Mucosa of descending colon (tissue), 3 donors: ENCODE measurements around the gene CHIT1. TPM values are rescaled to one million over a fixed set of nuclear protein-coding genes. Genes with fewer than 3 reads are reported as not detected.
A peak's percentile ranks its signal among the peaks of the same experiment; 100 is the strongest.

ENCODE experiments used
- ATAC-seq: fragments of 200-7000 bp; cut with Tn5 transposase; one replicate; pipeline ENCODE4 v1.9.1; 2020; ENCODE audit warnings: mild to moderate bottlenecking, moderate library complexity
- DNase-seq, 3 donors: peaks; one replicate each; pipeline ENCODE4 v3.0.0-alpha.2; 2020
- H3K36me3 ChIP-seq: fragments of 200-600 bp; one replicate; pipeline ENCODE4 v1.8.0; 2021; ENCODE audit warnings: low read depth, mild to moderate bottlenecking
- H3K4me1 ChIP-seq: fragments of 200-600 bp; one replicate; pipeline ENCODE4 v1.8.0; 2021; ENCODE audit warnings: low read depth, mild to moderate bottlenecking
- H3K4me3 ChIP-seq: fragments of 200-600 bp; one replicate; pipeline ENCODE4 v1.8.0; 2021; ENCODE audit warnings: mild to moderate bottlenecking
- H3K9me3 ChIP-seq: fragments of 200-600 bp; one replicate; pipeline ENCODE4 v1.8.0; 2021; ENCODE audit warnings: mild to moderate bottlenecking
- intact Hi-C, 2 donors: fragments of 100-400 bp; cut with DNase I in 1 of 2; cut with micrococcal nuclease in 1 of 2; formaldehyde crosslinking; loops; one replicate each; pipeline versions ENCODE4 v1.11.0 to v1.11.1; 2022; cut with DNase I, micrococcal nuclease
- total RNA-seq, 3 donors: library from RNA; stranded (reverse); fragmentation: NEBNext Ultra II Directional in 2 of 3; extraction: Animal tissue kit (Norgen Biotek cat#: 25700) in 2 of 3; gene quantifications; one replicate each; pipeline versions ENCODE4 v1.2.1 to v1.2.4, GENCODE V29; 2021 to 2023
- TF ChIP-seq, protein P1 (sequence below): fragments of 200-600 bp; IDR thresholded peaks from one replicate; pipeline ENCODE4 v1.8.0; 2022; ENCODE audit warnings: antibody characterized with exemption, mild to moderate bottlenecking
- donor health status: DM: no; HTN: no; CAD: no; lungs with moderate emphysema.
- donor health status: DM: no; HTN: no; CAD: no.
- donor health status: DM: no; HTN: yes; CAD: no.

Gene CHIT1
- total RNA-seq, 3 donors from 2014 or later: 0.13 to 0.96 TPM; not detected in 1

DNA sequence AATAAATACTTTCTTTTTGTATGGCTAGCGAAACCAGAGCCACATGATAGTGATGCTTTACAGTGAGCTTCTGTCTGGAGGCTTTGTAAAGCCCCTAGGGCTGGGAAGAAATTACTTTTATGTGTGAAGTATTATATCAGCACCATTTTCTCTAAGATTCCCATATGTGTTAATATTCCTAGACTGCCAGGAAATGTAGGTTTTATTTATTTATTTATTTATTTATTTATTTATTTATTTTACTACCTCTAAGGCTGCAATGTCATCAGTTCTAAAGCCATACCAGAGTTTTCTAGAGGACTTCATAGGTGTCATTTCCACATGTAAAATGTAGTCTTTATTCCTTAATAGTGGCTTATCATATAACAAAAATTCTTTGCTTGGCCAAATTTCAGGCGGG lies 38.5 kb downstream of the CHIT1 start:
- ATAC-seq (no peak), DNase-seq (no peak)
- Histone ChIP-seq H3K4me3 (no peak overlapping the region), H3K4me1 (peaks cover 3% of the 10 kb centered on the region), H3K9me3 (no peaks in the 10 kb centered on the region), H3K36me3 (no peaks in the 10 kb centered on the region)
- TF ChIP-seq, protein P1, sequence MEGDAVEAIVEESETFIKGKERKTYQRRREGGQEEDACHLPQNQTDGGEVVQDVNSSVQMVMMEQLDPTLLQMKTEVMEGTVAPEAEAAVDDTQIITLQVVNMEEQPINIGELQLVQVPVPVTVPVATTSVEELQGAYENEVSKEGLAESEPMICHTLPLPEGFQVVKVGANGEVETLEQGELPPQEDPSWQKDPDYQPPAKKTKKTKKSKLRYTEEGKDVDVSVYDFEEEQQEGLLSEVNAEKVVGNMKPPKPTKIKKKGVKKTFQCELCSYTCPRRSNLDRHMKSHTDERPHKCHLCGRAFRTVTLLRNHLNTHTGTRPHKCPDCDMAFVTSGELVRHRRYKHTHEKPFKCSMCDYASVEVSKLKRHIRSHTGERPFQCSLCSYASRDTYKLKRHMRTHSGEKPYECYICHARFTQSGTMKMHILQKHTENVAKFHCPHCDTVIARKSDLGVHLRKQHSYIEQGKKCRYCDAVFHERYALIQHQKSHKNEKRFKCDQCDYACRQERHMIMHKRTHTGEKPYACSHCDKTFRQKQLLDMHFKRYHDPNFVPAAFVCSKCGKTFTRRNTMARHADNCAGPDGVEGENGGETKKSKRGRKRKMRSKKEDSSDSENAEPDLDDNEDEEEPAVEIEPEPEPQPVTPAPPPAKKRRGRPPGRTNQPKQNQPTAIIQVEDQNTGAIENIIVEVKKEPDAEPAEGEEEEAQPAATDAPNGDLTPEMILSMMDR: no peak
- intact Hi-C loops: no loop called here

DNA sequence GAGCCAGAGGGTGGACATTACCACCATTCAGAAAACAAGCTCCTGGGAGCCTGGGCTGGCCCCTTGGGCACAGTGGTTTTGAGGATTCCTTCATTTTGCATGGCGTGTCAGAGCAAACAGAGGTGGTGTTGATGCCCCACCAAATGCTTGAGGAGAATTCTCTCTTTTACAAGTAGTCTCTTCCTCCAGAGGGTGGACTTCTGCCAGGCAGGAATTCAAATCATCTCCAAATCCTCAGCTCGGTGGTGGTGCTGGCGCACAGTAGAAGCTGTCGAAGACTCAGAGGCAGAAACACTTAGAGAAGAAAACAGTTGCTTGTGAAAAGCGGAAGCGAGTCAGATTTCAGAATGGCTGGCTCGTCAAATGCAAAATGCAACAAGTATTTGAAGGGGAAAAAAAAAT lies 39.5 kb downstream of the CHIT1 start:
- H3K9me3 ChIP-seq: no peaks in the 10 kb centered on the region
- DNase-seq: peak in 1 of 3 donors; percentile 25
- H3K4me1 ChIP-seq: peaks cover 3% of the 10 kb centered on the region
- no peaks in the 10 kb centered on the region for H3K36me3 ChIP-seq
- ATAC-seq: no peak
- TF ChIP-seq, protein P1: no peak
- intact Hi-C loops: no loop called here
- no peak overlapping the region for H3K4me3 ChIP-seq

DNA sequence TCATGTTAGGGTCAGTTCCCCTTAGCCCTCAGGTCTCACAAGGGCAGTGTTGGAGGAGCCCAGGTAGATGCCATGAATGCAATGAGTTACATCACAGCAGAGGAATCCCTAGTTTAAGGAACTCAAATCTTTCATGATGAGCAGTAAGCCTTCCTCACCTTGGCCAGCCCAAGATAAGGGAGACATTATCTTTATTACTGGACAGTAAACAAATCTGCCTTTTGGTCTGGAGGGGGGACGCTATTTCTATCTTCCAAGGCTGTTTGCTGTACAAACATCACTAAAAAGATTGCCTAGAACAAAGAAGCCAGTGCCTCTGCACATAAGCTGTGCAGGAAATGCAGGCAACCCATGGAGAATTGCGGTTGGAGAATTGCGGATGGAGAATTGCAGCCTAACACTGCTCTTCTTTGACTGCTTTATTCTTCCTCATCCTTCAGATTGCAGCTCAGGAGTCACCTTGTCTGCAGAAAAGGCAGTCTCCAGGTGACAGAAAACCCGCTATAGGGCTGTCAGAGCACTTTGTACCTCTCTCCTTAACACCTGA lies 40.7 kb downstream of the CHIT1 start:
- intact Hi-C loops: no loop called here
- H3K4me1 ChIP-seq: peaks cover 3% of the 10 kb centered on the region
- no peaks in the 10 kb centered on the region for H3K36me3 ChIP-seq
- DNase-seq: no peak
- H3K9me3 ChIP-seq: no peaks in the 10 kb centered on the region
- TF ChIP-seq, protein P1: no peak
- H3K4me3 ChIP-seq: no peak overlapping the region
- no peak for ATAC-seq

DNA sequence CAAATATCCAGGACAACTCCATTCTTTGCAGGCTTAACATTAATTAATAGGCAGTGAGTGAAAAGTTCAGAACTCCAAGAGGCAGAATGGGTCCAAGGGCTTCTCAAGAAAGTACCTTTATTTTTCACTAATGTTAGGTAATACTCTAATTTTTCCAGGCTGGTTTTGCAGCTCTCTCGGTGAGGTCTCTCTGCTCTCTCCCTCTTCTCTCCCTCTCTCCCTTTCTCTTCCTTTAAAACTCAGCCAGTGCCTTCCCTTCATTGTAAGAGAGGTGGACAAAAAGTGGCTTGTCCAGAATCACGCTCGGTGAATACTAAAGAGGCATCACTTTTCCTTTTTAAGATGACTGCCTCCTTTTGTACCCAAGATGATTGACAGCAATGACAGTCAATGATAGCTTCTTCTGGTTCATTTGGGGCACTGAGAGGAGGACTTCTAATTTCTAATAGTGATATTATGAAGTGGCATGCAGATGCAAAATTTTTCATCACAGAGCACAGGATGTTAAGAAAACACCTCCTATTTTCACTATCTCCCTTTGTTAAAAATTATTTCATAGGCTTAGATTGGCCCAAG lies 41.7 kb downstream of the CHIT1 start:
- intact Hi-C loops: no loop called here
- Histone ChIP-seq H3K9me3 (no peaks in the 10 kb centered on the region), H3K36me3 (no peaks in the 10 kb centered on the region), H3K4me3 (no peak overlapping the region), H3K4me1 (peaks cover 3% of the 10 kb centered on the region)
- DNase-seq: no peak
- no peak for ATAC-seq
- TF ChIP-seq, protein P1: no peak

DNA sequence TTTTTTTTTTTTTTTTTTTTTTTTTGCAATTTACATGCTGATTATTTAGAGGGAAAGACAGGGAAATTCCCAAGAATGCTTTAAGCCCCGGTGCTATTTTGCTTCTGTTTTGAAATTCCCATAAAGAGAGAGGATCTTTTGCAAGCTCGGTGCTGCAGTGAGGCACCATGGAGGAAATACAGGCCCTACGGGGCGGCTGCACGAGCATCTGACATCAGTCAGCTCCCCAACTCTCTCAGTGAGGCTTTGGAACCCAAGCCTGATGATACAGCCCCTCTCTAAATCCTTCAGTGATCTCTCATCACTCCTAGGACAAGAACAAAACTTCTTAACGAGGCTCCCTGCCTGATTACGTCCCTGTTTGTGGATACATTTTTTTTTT lies 42.2 kb downstream of the CHIT1 start:
- DNase-seq: no peak
- TF ChIP-seq, protein P1: no peak
- H3K36me3 ChIP-seq: no peaks in the 10 kb centered on the region
- intact Hi-C loops: no loop called here
- no peak for ATAC-seq
- H3K4me1 ChIP-seq: peaks cover 3% of the 10 kb centered on the region
- H3K9me3 ChIP-seq: no peaks in the 10 kb centered on the region
- no peak overlapping the region for H3K4me3 ChIP-seq
